ENCODE data around the gene TSPOAP1.

Gene TSPOAP1

DNA sequence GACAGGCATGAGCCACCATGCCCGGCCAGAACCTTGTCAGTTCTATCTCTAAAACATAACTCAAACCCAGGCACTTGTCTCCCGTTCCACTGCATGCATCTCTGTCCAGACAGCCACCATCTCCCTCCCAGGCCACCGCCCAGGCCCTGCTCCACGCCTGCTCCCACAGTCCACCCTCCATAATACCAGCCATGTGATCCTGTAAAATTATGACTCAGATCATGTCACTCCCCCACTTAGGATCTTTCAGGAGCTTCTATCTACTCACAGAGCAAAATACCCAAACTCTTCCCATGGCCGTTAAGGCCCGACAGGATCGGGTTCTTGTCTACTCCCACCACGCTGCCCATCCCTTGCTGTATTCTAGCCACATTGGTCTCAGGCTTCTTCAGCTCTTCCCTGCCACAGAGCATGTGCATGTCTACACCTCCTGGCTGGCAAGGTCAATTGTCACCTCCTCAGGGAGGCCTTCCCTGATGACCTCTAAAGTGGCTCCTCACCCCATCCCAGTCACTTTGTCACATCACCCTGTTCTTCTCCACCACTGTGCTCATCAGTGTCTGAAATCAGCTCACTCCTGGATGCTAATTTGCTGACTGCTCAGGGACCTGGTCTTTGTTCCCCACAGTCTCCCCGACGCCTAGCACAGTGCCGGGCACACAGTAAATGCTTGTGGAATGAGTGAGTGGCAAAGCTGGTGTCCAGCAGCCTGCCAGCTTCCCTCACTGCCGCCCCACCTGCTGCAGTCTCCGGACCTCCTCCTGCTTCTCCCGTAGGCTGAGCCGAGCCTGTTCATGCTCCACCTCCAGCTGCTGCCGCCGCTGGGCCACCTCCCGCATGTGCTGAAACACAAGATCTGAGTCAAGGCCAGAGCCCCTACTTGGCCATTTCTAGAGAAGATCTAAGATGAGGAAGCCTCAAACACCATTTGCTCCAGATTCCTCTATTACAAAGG lies 6.7 kb downstream of the TSPOAP1 start:
- H3K4me3 ChIP-seq (ENCODE audit: low read length) = no peak overlapping the region
- no peak for DNase-seq (ENCODE audit: low read depth)
- TF ChIP-seq, protein P1, sequence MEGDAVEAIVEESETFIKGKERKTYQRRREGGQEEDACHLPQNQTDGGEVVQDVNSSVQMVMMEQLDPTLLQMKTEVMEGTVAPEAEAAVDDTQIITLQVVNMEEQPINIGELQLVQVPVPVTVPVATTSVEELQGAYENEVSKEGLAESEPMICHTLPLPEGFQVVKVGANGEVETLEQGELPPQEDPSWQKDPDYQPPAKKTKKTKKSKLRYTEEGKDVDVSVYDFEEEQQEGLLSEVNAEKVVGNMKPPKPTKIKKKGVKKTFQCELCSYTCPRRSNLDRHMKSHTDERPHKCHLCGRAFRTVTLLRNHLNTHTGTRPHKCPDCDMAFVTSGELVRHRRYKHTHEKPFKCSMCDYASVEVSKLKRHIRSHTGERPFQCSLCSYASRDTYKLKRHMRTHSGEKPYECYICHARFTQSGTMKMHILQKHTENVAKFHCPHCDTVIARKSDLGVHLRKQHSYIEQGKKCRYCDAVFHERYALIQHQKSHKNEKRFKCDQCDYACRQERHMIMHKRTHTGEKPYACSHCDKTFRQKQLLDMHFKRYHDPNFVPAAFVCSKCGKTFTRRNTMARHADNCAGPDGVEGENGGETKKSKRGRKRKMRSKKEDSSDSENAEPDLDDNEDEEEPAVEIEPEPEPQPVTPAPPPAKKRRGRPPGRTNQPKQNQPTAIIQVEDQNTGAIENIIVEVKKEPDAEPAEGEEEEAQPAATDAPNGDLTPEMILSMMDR (conservative IDR thresholded peaks at IDR 0.05; ENCODE audit: low read length) = no peak

DNA sequence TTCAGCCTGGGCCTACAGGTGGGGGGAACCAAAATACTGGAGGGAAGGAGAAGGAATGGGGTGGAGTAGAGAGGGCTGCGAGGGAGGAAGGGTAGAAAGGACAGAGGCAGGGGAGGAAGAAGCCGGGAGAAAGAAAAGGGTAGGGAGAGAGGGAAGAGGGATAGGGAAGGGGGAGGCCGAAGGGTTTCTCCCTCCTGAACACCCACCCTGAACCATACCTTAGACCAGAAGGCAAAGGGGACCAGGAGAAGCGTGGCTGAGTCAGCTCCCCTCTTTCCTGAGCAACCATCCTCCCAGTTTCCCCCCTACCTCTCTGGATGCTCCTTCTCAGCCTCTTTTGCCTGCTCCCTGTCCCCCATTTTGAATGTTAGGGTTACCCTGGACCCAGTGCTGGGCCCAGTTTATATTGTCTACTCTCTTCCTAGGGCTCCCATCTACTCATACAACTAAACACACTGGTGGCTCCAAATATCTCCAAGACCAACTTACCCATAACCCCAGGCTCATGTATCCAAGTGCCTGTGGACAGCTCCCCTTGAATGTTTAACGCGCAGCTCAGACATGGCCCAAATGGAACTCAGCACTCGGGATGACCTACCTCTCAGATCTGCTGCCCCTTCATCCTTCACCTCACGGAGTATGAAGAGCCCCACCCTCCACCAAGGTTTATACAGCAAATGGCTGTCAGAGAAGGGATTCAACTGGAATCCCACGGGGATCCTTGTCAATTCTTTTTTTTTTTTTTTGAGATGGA lies 7.8 kb downstream of the TSPOAP1 start:
- TF ChIP-seq, protein P1 (conservative IDR thresholded peaks at IDR 0.05; ENCODE audit: low read length) = no peak
- DNase-seq (ENCODE audit: low read depth) = no peak
- H3K4me3 ChIP-seq (ENCODE audit: low read length) = no peak overlapping the region

DNA sequence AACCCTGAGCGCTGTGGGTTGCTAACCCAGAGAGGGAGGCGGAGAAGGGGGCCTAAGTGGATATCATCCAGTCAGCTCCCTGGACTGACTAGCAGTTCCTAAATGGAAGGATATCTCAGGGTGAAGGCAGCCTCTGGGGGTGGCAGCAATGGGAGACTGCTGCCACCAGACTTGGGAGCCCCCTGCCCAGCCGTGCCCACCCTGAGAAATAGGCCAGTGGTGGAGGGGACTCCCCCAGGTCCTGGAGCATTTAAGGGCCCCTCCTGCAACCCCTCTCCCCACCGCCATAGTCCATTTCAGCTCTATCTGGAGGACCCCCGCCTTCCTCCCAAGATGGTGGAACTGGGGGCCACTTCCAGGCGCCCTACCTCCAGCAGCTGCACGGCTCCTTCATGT lies 8.4 kb downstream of the TSPOAP1 start:
- no peak overlapping the region for H3K4me3 ChIP-seq (ENCODE audit: low read length)
- no peak for DNase-seq (ENCODE audit: low read depth)
- TF ChIP-seq, protein P1 (conservative IDR thresholded peaks at IDR 0.05; ENCODE audit: low read length) = no peak

DNA sequence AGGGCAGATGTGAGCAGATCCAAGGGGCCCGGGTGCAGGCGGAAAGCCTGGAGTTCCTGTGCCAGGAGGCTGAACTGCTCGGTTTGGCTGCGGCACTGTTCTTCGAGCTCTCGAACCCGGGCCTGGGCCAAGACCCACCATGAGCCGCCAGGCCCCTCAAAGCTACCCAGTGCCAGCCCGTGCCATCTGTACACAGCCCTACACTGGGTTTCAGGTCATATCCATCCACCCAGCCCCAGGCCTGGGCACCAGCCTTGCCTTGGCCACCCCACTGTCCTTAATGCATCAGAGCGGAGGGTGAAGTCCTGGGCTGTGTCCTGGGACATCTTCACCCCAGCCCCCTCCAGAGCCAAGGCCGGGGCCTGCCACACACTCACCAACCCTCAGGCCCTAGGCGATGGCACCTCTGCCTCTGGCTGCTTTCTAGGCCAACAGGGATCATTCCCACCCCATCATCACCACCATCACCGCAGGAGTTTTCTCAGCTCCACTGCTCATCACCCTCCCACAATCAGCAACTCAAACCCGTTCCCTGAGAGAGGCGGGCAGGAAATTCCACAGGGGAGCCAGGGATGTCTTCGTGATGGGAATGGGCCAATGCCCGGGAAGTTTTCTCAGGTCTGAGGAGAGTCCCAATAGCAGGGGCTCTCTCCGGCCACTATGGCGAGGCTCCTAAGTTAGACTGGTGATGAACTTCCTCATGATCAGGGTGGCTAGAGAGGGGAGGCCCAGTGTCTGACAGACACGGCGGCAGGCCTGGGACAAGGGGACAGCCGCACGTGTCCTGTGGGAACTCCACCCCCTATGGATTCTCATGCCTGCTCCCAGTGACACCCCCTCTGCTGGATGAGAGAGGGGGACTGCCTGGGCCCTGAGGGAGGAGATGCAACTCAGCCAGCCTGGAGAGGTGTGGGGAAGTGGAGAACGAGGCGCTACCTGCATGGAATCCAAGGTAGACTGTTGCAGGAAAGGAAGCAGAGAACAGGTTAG lies 9.1 kb downstream of the TSPOAP1 start:
- H3K4me3 ChIP-seq (ENCODE audit: low read length) = no peak overlapping the region
- no peak for DNase-seq (ENCODE audit: low read depth)
- TF ChIP-seq, protein P1 (conservative IDR thresholded peaks at IDR 0.05; ENCODE audit: low read length) = no peak

DNA sequence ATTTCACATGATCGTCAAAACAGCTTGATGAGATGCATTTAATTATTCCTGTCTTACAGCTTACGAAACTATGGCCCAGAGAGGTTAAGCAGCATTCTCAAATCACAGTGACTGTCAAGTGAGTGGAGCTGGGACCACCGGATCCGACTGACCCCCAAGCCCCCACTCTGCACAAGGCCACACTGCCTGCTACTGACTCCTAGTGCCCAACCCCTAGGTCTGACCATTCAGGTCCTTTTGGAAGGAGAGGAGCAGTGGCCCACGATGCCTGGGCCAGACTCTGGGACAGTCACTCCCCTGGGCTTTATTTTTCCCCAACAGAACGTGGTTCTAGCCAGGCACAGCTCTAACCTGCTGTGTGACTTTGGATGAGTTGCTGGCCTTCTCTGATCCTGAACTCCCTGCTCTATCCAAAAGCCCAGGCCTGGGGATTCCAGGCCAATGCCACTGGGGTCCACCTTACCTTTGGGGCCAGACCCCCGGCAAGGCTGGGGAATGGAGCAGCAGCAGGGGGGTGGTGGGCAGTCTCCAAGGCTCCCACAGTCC lies 9.9 kb downstream of the TSPOAP1 start:
- TF ChIP-seq, protein P1 (conservative IDR thresholded peaks at IDR 0.05; ENCODE audit: low read length) = no peak
- no peak overlapping the region for H3K4me3 ChIP-seq (ENCODE audit: low read length)
- no peak for DNase-seq (ENCODE audit: low read depth)

DNA sequence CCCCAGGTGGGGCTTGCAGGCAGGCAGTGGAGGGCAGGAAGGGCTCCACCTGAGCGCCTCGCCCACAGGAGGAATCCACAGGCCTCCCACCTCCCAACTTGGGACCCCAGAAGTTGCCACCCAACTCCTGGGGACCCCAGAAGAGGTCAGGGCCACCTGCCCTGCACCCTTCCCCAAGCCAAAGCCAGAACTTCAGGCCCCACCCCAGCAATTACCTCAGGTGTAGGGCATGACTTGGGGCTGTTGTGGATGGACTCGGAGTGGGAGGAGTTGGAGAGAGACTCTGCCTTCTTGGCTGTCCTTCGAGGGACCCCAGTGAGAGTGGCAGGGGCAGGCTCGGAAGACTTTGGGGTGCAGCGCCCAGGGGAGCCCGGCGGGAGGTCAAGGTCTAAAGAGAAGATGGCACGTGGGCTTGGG lies 10.5 kb downstream of the TSPOAP1 start:
- TF ChIP-seq, protein P1 (conservative IDR thresholded peaks at IDR 0.05; ENCODE audit: low read length) = no peak
- no peak overlapping the region for H3K4me3 ChIP-seq (ENCODE audit: low read length)
- no peak for DNase-seq (ENCODE audit: low read depth)

Measured in AG10803 (cell line).